Posterior vena cava (tissue), 2 donors: ENCODE results near the gene POLR1B. TPM values are rescaled to one million over a fixed set of nuclear protein-coding genes. Genes with fewer than 3 reads are reported as not detected.

Experiments used
- DNase-seq: peaks from one replicate; pipeline ENCODE4 v3.0.0-alpha.2; 2020; ENCODE audit warnings: low spot score
- intact Hi-C, 2 donors: fragments of 100-400 bp; cut with DNase I; formaldehyde crosslinking; loops; one replicate each; pipeline versions ENCODE4 v1.14.1 to v1.14.2; 2022 to 2023
- total RNA-seq, 2 donors: library from RNA; stranded (reverse); fragmentation: NEBNext Ultra II Directional; extraction: Animal tissue kit (Norgen Biotek cat#: 25700); gene quantifications; one replicate each; pipeline ENCODE4 v1.2.1, GENCODE V29; 2021
- donor health status: DM: yes; HTN: yes; CAD: no.
- donor health status: DM: yes; HTN: yes; CAD: no.

Gene POLR1B
- total RNA-seq, 2 donors from 2014 or later: 11.4 to 12.8 TPM

- intact Hi-C loops: loop anchor here in 1 of 2 donors (10.0 kb wide), 1 partner anchor 103 kb away; the partner anchor contains the start of gene NT5DC4
- peak; percentile 69 for DNase-seq
Observed at GRCh38 chr2:112621790-112622527, 79.7 kb downstream of the POLR1B start.

DNA sequence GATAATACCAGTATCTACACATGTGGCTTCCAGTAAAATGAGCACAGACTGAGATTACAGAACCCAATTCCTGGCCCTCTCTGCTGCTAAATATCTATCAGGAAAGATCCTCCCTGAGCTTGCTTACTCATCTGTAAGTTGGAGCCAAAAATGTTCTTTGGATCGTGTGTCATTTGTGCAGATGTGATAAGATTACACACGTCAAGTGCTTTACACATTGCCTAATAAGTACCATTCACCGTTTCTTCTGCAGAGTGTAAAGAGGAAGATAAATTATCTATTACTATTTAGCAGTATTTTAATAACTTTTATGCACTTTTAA is 80.2 kb downstream of the POLR1B start:
- DNase-seq: no peak
- intact Hi-C loops: loop anchor here in 1 of 2 donors (10.0 kb wide), 1 partner anchor 102 kb away; the partner anchor contains the start of gene NT5DC4

GRCh38 chr2:112623913-112624777 is 81.9 kb downstream of the POLR1B start:
- intact Hi-C loops: loop anchor here in 1 of 2 donors (10.0 kb wide), 1 partner anchor 101 kb away; the partner anchor contains the start of gene NT5DC4
- peak; percentile 89 for DNase-seq

GRCh38 chr2:112625474-112626114 is 83.3 kb downstream of the POLR1B start:
- DNase-seq: peak; percentile 61
- intact Hi-C loops: loop anchor here in 1 of 2 donors (10.0 kb wide), 1 partner anchor 99 kb away; the partner anchor contains the start of gene NT5DC4

GRCh38 chr2:112626604-112627059 is 84.4 kb downstream of the POLR1B start:
- DNase-seq: peak; percentile 90
- intact Hi-C loops: loop anchor here in 1 of 2 donors (10.0 kb wide), 1 partner anchor 98 kb away; the partner anchor contains the start of gene NT5DC4

Other genes with a start within 250 kb of the POLR1B start
- gene RGPD8, start 108.8 kb upstream of the POLR1B start, total RNA-seq: 10 to 100 TPM; 14.9 to 24.3 TPM
- gene TTL, start 60.3 kb upstream of the POLR1B start, total RNA-seq: 10 to 100 TPM; 33.5 to 42.3 TPM
- gene CHCHD5, start 42.1 kb downstream of the POLR1B start, total RNA-seq: 10 to 100 TPM; 12.7 to 23.8 TPM
- gene SLC20A1, start 103.5 kb downstream of the POLR1B start, total RNA-seq: 10 to 100 TPM; 41.0 to 43.6 TPM
- not detected for gene NT5DC4, start 178.6 kb downstream of the POLR1B start, total RNA-seq
- under 1 TPM; 0.24 to 0.65 TPM for gene CKAP2L, start 222.1 kb downstream of the POLR1B start, total RNA-seq
- gene IL1A, start 242.0 kb downstream of the POLR1B start, total RNA-seq: not detected